CD14-positive monocyte (primary cell): ENCODE data around the gene CEACAM6. TPM values are rescaled to one million over a fixed set of nuclear protein-coding genes. Genes with fewer than 3 reads are reported as not detected.

Source experiments
- DNase-seq, 3 donors: peaks; one replicate each; pipeline ENCODE4 v3.0.0-alpha.2; 2011 to 2022
- H2AFZ ChIP-seq: 2 replicates; pipeline ENCODE4 v1.6.0; 2012; ENCODE audit warnings: mild to moderate bottlenecking, low read depth, low read length, inconsistent platforms; ENCODE audit not compliant: insufficient read depth, poor library complexity, severe bottlenecking
- H3K27ac ChIP-seq, 2 donors: 1 replicate in 1 of 2; 2 replicates in 1 of 2; pipeline ENCODE4 v1.5.1; 2012 to 2013; ENCODE audit warnings: low read length in 2 of 2, control low read depth in 1 of 2, inconsistent platforms in 1 of 2, low read depth in 1 of 2, mild to moderate bottlenecking in 1 of 2
- H3K27me3 ChIP-seq, 2 donors: one replicate each; pipeline versions ENCODE4 v1.6.0 to v1.6.1; 2011 to 2013; ENCODE audit warnings: low read length in 2 of 2; ENCODE audit not compliant: control insufficient read depth in 2 of 2, insufficient read depth in 2 of 2
- H3K36me3 ChIP-seq, 2 donors: replicated peaks in 1 of 2; 1 replicate in 1 of 2; 2 replicates in 1 of 2; pipeline versions ENCODE4 v1.5.1 to v1.6.1; 2012 to 2013; ENCODE audit warnings: low read length in 2 of 2, control low read depth in 1 of 2, inconsistent platforms in 1 of 2, mild to moderate bottlenecking in 1 of 2; ENCODE audit not compliant: insufficient read depth in 2 of 2, control insufficient read depth in 1 of 2
- H3K4me1 ChIP-seq, 2 donors: 1 replicate in 1 of 2; 2 replicates in 1 of 2; pipeline versions ENCODE4 v1.5.1 to v1.6.1; 2012 to 2013; ENCODE audit warnings: low read length in 2 of 2, control low read depth in 1 of 2, inconsistent platforms in 1 of 2, mild to moderate bottlenecking in 1 of 2, moderate library complexity in 1 of 2; ENCODE audit not compliant: insufficient read depth in 2 of 2, control insufficient read depth in 1 of 2
- H3K4me2 ChIP-seq: replicated peaks from 2 replicates; pipeline ENCODE3; 2012; ENCODE audit warnings: low read length, moderate library complexity, mild to moderate bottlenecking; ENCODE audit not compliant: poor library complexity, severe bottlenecking; ENCODE audit errors: extremely low read depth
- H3K4me3 ChIP-seq, 3 experiments: fragments of 200-600 bp in 1 of 3; sonication (generic) in 1 of 3; replicated peaks in 1 of 3; 1 replicate in 2 of 3; 2 replicates in 1 of 3; pipeline ENCODE4 v1.5.1; 2011 to 2013; ENCODE audit warnings: low read length in 3 of 3, mild to moderate bottlenecking in 3 of 3, control low read depth in 2 of 3, low read depth in 2 of 3, inconsistent platforms in 1 of 3, moderate library complexity in 1 of 3
- H3K79me2 ChIP-seq: 2 replicates; pipeline ENCODE4 v1.6.0; 2012; ENCODE audit warnings: mild to moderate bottlenecking, control low read depth, inconsistent platforms, low read length, moderate library complexity; ENCODE audit not compliant: insufficient read depth
- H3K9ac ChIP-seq: 2 replicates; pipeline ENCODE4 v1.6.0; 2017; ENCODE audit warnings: low read length, mild to moderate bottlenecking; ENCODE audit not compliant: insufficient read depth, poor library complexity, severe bottlenecking
- H3K9me3 ChIP-seq, 2 donors: replicated peaks in 1 of 2; 1 replicate in 1 of 2; 2 replicates in 1 of 2; pipeline versions ENCODE4 v1.5.1 to v1.6.1; 2012 to 2013; ENCODE audit warnings: low read length in 2 of 2, control low read depth in 1 of 2; ENCODE audit not compliant: control insufficient read depth in 1 of 2, insufficient read depth in 1 of 2
- H4K20me1 ChIP-seq: 2 replicates; pipeline ENCODE4 v1.6.0; 2012; ENCODE audit warnings: mild to moderate bottlenecking, low read length, control low read depth, moderate library complexity; ENCODE audit not compliant: insufficient read depth
- H3K27ac Mint-ChIP-seq, 7 donors: one replicate each; pipeline ENCODE4 v1.8.0; 2020; ENCODE audit warnings: mild to moderate bottlenecking in 7 of 7, mixed read lengths in 7 of 7, moderate library complexity in 6 of 7, inconsistent platforms in 2 of 7
- H3K27me3 Mint-ChIP-seq, 3 donors: one replicate each; pipeline ENCODE4 v1.8.0; 2021 to 2022; ENCODE audit warnings: low read depth in 3 of 3, mild to moderate bottlenecking in 3 of 3, mixed read lengths in 3 of 3, moderate library complexity in 3 of 3, inconsistent platforms in 1 of 3
- H3K36me3 Mint-ChIP-seq, 2 donors: one replicate each; pipeline ENCODE4 v1.8.0; 2020; ENCODE audit warnings: mixed read lengths in 2 of 2, inconsistent platforms in 1 of 2, mild to moderate bottlenecking in 1 of 2
- H3K4me1 Mint-ChIP-seq: one replicate; pipeline ENCODE4 v1.8.0; 2020; ENCODE audit warnings: mild to moderate bottlenecking, mixed read lengths
- H3K4me3 Mint-ChIP-seq, 2 donors: one replicate each; pipeline ENCODE4 v1.8.0; 2020; ENCODE audit warnings: mild to moderate bottlenecking in 2 of 2, mixed read lengths in 2 of 2, moderate library complexity in 1 of 2
- H3K9me3 Mint-ChIP-seq, 7 donors: one replicate each; pipeline ENCODE4 v1.8.0; 2020 to 2022; ENCODE audit warnings: mixed read lengths in 7 of 7, mild to moderate bottlenecking in 6 of 7, moderate library complexity in 6 of 7, inconsistent platforms in 2 of 7
- WGBS: methylation state at CpG from one replicate; pipeline ENCODE4 v1.1.5; 2013; ENCODE audit warnings: missing lambda C conversion rate; ENCODE audit not compliant: insufficient coverage; 5-methylcytosine and 5-hydroxymethylcytosine counted together
- intact Hi-C, 2 donors: fragments of 100-400 bp; cut with micrococcal nuclease; formaldehyde crosslinking; loops; one replicate each; pipeline versions ENCODE4 v1.15.0 to v1.15.1; 2023
- polyA plus RNA-seq, 3 donors: library from polyadenylated mRNA; depleted of rRNA in 1 of 3; unstranded in 2 of 3; stranded (reverse) in 1 of 3; fragments of 300-500 nt in 2 of 3; fragments of >200 nt in 1 of 3; fragmentation: Illumina TruSeq in 2 of 3; gene quantifications; 1 replicate in 2 of 3; 2 replicates in 1 of 3; pipeline ENCODE4 v1.2.3, GENCODE V29; 2012 to 2021
- TF ChIP-seq, protein P1 (sequence below): fragments of 200-600 bp; IDR thresholded peaks from one replicate; pipeline ENCODE4 v1.8.0; 2022; ENCODE audit warnings: antibody characterized with exemption, mild to moderate bottlenecking

Gene CEACAM6
- polyA plus RNA-seq, 3 donors = 0.07 TPM; not detected in 2

DNA sequence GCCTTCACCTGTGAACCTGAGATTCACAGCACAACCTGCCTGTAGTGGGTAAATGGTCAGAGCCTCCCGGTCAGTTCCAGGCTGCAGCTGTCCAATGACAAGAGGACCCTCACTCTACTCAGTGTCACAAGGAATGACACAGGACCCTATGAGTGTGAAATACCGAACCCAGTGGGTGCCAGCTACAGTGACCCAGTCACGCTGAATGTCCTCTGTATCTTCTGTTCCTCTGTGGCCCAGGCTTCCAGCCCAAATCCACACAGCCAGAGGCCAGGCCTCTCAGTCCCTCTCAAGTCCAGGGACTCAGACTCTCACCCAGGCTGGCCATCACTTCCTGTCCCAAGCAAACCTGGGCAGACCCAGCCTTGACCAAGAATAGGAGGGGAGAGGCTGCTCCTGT, 51.8 kb downstream of the CEACAM6 start:
- Histone ChIP-seq H3K79me2 (no peaks in the 10 kb centered on the region), H3K36me3 (no peaks in the 10 kb centered on the region), H3K9ac (no peak overlapping the region), H3K4me3 (no peak overlapping the region), H3K27ac (no peak overlapping the region), H3K4me1 (peaks cover 80 to 90% of the 10 kb centered on the region in 2 donors), H4K20me1 (no peaks in the 10 kb centered on the region), H3K9me3 (no peaks in the 10 kb centered on the region), H3K4me2 (no peak overlapping the region), H3K27me3 (no peaks in the 10 kb centered on the region), H2AFZ (no peak overlapping the region)
- WGBS = 94% methylated on average over 2 of the region's 3 CpGs
- intact Hi-C loops = no loop called here
- H3K4me1 Mint-ChIP-seq = peaks cover 88% of the 10 kb centered on the region
- H3K27me3 Mint-ChIP-seq = peaks cover 2 to 3% (median 3%) of the 10 kb centered on the region in 3 donors
- H3K9me3 Mint-ChIP-seq = peaks cover 0 to 3% (median 0%) of the 10 kb centered on the region in 7 donors
- peak overlapping the region in 2 of 7 donors; percentile 10 to 12 for H3K27ac Mint-ChIP-seq
- peaks cover 11 to 31% of the 10 kb centered on the region in 2 donors for H3K36me3 Mint-ChIP-seq
- no peak overlapping the region for H3K4me3 Mint-ChIP-seq
- DNase-seq = no peak
- TF ChIP-seq, protein P1, sequence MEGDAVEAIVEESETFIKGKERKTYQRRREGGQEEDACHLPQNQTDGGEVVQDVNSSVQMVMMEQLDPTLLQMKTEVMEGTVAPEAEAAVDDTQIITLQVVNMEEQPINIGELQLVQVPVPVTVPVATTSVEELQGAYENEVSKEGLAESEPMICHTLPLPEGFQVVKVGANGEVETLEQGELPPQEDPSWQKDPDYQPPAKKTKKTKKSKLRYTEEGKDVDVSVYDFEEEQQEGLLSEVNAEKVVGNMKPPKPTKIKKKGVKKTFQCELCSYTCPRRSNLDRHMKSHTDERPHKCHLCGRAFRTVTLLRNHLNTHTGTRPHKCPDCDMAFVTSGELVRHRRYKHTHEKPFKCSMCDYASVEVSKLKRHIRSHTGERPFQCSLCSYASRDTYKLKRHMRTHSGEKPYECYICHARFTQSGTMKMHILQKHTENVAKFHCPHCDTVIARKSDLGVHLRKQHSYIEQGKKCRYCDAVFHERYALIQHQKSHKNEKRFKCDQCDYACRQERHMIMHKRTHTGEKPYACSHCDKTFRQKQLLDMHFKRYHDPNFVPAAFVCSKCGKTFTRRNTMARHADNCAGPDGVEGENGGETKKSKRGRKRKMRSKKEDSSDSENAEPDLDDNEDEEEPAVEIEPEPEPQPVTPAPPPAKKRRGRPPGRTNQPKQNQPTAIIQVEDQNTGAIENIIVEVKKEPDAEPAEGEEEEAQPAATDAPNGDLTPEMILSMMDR = no peak

DNA sequence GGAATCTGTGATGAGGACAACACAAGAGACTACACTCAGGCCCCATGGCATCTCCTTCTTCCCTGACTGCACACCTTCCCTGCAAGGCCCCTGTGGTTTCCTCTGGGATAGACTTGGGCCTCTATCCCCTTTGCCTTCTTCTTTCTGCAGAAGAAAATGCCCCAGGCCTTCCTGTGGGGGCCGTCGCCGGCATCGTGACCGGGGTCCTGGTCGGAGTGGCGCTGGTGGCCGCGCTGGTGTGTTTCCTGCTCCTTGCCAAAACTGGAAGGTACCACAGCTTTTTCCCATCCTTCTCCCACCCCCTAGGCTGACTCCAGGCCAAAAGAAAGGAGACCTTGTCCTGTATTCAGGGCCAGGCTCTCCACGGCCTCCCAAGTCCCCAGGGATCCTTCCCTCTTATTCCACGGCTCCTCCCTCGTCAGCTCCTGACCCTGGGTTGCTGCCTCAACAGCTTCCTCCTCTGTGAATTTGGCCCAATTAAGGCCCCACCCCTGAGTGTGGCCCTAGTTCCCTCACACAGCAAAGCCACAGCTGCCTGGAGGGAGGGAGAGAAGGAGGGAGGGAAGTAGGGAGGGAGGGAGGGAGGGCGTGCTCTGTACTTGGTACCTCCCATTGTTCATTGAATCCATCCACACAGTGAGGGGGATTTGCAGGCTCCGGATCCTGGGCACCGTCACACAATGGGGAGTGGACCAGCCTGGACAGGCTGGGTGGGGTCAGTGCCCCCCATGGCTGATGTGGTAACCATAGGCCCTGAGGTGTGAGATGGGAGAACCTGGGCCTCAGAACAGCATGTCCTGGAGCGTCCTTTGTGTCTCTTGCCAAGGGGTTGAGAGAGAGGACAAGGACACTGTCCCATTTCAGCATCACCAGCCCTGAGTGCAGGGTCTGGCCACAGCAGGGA, 53.6 kb downstream of the CEACAM6 start:
- H3K9me3 ChIP-seq = no peaks in the 10 kb centered on the region
- peaks cover 72 to 75% of the 10 kb centered on the region in 2 donors for H3K4me1 ChIP-seq
- peak overlapping the region; percentile 67 for H3K4me2 ChIP-seq
- peaks cover 2 to 6% (median 3%) of the 10 kb centered on the region in 3 donors for H3K27me3 Mint-ChIP-seq
- H2AFZ ChIP-seq = peak overlapping the region; percentile 58
- no peaks in the 10 kb centered on the region for H3K36me3 ChIP-seq
- H4K20me1 ChIP-seq = no peaks in the 10 kb centered on the region
- 8% methylated on average over 10 of the region's 16 CpGs for WGBS
- no peaks in the 10 kb centered on the region for H3K79me2 ChIP-seq
- H3K27ac ChIP-seq = peak overlapping the region; percentile 88
- intact Hi-C loops = no loop called here
- H3K27me3 ChIP-seq = no peaks in the 10 kb centered on the region
- TF ChIP-seq, protein P1 = no peak
- peak overlapping the region in 1 of 3 experiments; percentile 65 for H3K4me3 ChIP-seq
- peak; percentile 69 to 74 (median 71) for DNase-seq
- peaks cover 76% of the 10 kb centered on the region for H3K4me1 Mint-ChIP-seq
- peak overlapping the region; percentile 87 to 95 (median 93) for H3K27ac Mint-ChIP-seq
- H3K9ac ChIP-seq = peak overlapping the region; percentile 10
- peaks cover 13 to 39% of the 10 kb centered on the region in 2 donors for H3K36me3 Mint-ChIP-seq
- H3K4me3 Mint-ChIP-seq = peak overlapping the region; percentile 65 to 84
- H3K9me3 Mint-ChIP-seq = peaks cover 0 to 3% (median 0%) of the 10 kb centered on the region in 7 donors
